NCI-H2196 treated with DMSO at 0.1 percent for 48 hours (cell line): ENCODE data around the gene ARMH4.

Experiments used
- DNase-seq: peaks from one replicate; lab custom pipeline; 2025; ENCODE audit not compliant: unreplicated experiment; lab: John Stamatoyannopoulos, UW

The ARMH4 gene

DNA sequence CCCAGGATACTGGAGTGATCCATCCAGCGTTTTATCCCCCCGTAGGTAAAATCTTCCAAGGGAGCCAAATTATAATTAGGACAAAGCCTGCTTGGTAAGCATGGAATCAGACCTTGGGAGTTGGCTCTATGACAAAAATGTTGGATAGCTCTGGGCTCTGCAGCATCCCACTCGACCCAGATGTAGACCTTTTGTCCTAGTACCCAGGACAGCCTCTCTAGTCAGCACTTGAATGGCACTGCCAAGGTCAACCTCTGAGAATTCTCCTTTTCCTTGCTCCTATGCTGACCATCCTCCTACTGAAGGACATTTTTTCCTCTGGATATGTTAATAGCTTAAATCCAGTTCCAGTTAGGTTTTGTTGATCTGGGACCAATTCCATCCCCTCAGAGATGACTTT, 181.4 kb downstream of the ARMH4 start:
- no peak for DNase-seq

DNA sequence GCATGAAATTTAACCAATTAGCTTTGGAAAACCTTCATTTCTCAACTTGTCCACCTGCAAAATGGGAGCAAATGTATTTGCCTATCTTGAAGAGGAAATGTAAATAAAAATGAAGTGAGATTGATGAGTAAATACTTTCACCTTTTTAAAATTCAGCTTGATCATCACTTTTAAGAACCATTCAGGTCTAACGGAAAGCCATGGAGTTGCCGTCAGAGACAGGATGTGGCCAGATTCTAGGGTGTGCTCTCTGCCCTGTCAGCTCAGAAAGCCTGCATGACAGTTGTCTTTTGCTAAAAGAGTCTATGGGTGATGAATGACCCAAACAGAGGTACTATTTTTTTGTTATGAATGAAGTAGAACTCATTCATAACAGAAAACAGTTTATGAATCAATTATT, 181.8 kb downstream of the ARMH4 start:
- DNase-seq, result no peak

DNA sequence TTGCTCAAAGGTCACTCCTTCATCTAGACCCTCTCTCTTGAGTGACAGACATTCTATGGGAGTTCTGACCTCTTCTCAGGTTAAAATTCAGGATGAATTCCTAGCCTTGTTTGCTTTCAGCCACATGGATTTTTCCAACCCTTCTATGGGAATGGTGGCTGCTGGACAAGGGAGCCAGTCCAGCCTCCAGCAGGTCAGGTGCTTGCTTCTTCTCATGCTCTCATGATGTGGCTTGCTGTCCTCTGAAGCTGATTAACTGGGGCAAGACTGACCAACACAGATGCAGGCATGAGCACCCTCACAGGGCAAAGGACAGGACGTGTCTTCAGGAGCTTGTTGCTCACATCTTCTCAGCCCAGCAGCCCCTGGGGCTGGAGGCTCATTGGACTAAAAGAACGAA, 188.9 kb downstream of the ARMH4 start:
- no peak for DNase-seq

DNA sequence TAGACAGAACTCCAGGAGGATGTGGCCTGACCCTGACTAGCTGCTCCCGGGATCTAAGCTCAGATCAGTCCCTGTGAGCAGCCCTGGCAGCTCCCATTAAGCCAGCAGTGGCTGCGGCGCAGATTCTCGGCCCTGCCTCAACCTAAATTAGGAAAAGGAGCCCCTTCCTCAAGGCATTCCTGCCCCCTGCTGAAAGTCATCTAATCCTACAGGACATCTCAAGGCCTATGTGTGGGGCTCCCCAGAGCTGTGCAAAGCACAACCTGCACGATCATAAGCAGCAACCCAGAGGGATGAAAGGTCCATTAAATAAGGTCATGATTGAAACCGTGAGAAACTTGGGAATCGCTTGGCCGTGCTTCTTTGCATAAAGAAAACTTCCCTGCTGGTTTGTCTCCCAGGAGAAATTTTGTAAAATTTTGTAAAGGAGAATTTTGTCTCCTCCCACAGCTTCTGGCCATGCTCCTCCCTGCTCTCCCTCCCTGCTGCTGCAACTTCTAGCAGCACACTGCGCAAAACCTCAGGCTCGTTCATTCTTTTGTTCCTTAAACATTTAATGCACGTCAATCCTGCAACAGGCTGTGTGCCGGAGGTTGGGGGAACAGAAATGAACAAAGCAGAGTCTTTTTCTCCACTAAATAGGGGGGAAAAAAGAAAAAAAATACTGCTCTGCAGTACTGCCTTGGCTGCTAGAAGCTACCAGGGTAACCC, 189.5 kb downstream of the ARMH4 start:
- no peak for DNase-seq

DNA sequence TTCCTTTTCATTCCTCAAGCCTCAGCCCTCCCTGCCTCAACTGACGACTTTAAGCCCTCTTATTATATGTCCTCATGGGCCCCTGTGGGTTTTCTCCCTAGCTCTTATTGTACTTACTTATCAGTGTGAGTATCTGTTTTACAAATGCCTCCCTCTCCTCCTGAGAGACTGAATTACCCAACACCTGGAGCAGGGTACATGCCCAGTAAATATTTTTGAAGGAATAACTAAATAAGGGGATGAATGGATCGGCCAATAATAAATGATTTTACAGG, 190.3 kb downstream of the ARMH4 start:
- DNase-seq, result no peak

DNA sequence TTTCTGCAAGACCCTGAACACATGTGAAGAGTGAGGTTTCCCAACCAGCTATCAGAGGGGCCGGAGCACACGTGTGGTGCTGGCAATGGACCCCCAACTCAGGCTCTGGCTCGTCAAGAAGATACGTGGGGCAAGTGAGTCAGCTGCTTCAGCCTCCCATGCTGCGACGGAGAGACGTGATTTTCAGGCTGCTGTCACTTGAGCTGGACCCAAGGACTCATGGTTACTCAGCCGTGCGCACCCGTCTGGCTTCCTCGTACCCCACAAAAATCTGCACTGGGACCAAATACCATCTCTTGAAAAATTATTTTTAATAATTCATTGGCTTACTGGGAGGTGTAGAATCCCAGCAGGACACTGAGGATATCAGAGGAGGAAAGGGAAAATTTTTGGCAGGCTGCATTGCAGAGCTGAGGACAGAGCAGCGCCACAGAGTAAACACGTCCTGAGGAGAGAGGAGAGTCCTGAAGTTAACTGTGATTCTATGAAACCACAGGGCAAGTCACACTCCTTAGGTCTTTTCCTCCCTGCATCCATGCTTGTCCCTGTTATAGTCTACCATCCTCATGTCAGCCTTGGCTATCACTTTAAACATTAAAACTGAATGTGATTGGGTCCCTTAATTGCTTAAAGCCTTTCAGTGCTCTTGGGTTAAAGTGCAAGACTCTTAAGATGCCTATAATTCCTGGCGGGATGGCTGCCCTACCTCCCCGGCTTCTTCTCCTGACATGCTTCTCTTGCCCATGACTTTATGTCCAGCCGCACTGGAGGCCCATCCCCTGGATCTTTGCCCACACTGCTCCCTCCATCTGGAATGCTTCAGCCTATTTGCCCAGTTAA, 190.8 kb downstream of the ARMH4 start:
- DNase-seq, result no peak

DNA sequence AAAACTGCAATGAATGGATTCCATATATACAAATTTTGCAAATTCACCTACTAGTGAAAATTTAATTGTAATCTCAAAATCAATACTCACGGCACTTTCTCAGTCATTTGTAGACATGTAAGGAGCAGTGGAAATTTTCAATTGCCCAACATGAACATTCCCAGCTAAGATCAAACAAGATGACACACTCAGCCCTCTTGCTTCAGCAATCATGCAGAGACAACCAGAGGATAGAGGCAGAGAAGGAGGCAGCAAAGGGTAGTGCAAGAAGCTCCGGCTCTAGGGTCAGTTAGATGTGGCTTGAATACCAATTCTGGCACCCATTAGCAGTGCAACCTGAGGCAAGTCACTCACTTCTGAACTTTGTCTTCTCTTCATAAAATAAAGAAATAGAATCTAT, 194.6 kb downstream of the ARMH4 start:
- DNase-seq, result no peak
